Ammon's horn (tissue), 1 donor: ENCODE measurements around the gene MED22.
"Not testable (repeated sequence)": the region's sequence is repeated elsewhere in the genome, so short reads cannot be mapped to it uniquely, and the experiment has no call there.

Experiments used
- DNase-seq: peaks from one replicate; pipeline ENCODE4 v3.0.0-alpha.2; 2016; ENCODE audit warnings: low spot score

MED22 gene

DNA sequence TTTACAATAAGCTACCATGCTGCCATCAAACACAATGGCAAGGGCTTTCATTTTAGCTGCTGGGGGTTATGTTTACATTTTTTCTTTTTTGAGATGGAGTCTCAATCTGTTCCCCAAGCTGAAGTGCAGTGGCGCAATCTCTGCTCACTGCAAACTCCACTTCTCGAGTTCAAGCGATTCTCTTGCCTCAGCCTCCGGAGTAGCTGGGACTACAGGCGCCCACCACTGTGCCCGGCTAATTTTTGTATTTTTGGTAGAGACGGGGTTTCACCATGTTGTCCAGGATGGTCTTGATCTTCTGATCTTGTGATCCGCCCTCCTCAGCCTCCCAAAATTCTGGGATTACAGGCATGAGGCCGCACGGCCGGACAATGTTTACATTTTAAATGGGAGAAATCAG, 13.0 kb downstream of the MED22 start:
- DNase-seq: not testable (repeated sequence)

DNA sequence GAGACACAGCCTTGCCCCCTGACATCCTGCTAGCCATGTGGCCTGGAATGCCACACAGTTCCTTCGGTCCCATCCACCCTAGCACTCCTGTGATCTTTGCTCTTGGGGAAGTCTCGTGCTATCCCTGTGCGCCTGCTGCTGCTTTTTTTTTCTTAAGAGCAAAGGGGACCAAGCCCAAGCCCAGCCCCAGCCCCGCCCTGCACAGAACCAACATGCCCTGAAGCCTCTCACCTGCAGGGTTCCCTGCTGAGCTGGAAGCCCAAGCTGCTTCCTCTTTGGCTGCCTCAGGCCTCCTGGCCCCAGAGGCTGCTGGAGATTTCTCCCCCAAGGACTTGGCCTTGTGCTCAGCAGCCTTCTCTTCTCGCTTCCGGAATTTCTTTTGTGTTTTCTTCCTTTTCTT, 13.8 kb downstream of the MED22 start:
- no peak for DNase-seq

GRCh38 chr9:133333566-133333965, 14.4 kb downstream of the MED22 start:
- DNase-seq: no peak

DNA sequence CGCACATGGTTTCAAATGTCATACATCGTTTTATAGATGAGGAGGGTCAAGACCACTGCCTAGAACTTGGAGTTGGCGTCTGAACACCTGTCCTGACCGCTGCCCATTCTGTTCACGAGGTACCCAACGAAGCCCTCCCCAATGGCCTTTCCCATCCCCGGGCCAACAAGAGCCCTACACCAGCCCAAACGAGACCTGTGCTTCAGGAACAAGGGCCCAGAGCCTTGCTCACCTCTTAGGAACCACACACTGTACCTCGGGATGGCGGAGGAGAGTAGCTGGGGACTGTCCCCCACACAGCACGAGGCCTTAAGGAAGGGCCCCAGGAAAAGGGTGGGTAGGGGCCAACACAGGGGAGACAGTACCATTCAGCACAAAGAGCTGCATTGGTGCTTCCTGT, 14.9 kb downstream of the MED22 start:
- DNase-seq: no peak

DNA sequence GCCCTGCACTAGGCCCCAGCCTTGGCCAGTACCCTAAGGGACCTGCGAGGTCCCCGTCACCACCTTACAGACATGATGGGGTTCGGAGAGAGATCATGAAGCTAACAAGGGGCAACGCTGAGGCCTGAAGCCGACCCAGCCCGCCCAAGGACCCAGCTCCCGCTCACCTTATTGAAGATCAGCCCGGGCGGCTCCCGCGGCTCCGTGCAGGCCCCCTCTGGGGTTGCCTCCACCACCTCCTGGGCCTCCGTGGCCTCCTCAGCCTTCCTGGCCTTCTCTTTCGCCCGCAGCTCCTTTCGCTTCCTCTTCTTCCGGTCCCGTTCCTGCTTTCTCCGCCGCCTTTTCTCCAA, 15.6 kb downstream of the MED22 start:
- DNase-seq: no peak

DNA sequence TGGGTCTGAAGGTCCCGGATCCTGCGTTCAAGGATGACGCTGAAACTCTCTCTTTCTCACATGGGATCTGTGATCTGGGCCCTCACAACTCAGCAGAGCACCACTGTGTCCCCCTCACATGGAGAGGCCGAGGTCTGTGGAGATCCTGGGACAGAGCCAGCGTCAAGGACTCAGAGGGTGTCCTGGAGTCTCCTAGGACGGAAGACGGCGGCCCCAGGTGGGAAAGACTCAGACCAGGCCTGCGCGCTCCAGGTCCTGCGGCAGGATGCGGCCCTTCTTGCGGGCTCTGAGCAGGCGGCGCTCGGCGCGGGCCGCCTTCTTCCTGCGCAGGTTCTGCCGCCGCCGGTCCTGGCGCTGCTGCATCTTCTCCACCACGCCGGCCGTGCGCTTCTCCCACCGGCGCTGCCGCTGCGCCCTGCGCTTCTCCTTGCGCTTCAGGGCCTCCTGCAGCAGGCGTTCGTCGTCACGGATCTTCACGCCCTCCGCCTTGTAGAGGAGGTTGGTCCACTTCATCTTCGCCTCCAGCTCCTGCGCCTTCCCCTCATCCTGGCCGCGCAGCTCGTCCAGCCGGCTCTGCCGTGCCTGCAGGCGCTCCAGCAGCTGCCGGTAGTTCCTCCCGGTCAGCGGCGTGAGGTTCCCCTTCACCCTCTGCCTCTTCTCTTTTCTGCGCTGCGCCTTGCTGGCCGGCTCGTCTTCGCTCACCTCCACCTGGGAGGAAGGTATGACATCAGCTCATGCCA, 16.1 kb downstream of the MED22 start:
- no peak for DNase-seq

DNA sequence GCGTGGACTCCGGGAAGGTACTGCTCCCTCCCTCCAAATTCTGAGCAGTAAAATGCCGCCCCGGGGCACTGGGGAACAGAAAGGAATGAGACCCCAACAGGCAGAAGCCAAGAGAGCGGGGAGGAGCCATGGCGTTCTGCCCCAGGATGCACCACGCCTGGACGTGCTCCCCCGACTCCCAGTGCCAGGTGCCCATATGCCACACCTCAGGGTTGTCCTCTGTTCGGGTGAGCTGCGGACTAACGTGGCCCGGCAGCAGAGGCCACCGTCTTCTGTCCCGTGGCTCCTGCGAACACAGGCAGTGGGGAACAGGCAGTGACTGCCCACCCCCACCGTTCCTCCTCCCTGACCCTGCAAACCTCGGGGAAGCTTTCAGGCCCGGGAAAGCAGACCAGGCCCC, 16.7 kb downstream of the MED22 start:
- no peak for DNase-seq

- DNase-seq: not testable (repeated sequence)
Observed at GRCh38 chr9:133329306-133330156, 18.4 kb downstream of the MED22 start.

GRCh38 chr9:133327834-133328484, 20.0 kb downstream of the MED22 start:
- no peak for DNase-seq

DNA sequence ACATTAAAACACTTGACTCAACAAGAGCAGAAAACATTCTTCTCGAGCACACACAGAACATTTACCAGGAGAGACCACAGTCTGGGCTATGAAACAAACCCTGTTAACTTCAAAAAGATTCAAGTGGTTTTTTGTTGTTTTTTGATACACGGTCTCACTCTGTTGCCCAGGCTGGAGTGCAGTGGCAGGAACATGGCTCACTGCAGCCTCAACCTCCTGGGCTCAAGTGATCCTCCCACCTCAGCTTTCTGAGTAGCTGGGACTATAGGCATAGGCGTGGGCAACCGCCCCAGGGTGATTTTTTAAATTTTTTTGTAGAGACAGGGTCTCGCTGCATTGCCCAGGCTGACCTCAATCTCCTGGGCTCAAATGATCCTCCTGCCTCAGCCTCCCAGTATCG, 20.9 kb downstream of the MED22 start:
- not testable (repeated sequence) for DNase-seq

DNA sequence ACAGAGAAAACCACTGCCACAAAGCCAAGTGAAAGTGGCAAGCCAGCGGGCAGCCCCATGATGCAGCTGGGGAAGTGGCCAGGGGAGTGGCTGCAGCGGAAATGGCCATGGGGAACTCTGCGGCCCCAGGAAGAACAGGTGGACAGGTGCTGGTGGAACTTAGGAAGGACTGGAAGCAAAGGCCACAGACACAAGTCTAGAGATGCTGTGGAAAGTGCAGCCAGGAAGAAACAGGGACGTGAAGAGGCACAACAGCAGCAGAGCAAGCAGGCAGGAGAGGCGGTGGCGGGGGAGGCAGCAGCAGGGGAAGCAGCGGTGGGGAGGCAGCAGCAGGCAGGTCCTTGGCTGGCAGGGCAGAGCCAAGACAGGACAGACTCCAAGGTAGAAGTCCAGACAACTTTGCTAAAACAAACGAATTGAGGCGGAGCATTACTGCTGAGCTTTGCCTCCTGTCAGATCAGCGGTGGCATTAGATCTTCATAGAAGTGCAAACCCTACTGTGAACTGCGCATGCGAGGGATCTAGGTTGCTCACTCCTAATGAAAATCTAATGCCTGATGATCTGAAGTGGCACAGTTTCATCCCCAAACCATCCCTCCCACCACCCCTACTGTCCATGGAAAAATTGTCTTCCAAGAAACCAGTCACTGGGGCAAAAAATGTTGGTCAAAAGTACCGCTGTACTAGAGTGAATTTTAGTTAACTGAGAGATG, 23.8 kb downstream of the MED22 start:
- no peak for DNase-seq

- DNase-seq: no peak
Observed at GRCh38 chr9:133323211-133323610, 24.7 kb downstream of the MED22 start.

- no peak for DNase-seq
Observed at GRCh38 chr9:133322701-133323100, 25.2 kb downstream of the MED22 start.

DNA sequence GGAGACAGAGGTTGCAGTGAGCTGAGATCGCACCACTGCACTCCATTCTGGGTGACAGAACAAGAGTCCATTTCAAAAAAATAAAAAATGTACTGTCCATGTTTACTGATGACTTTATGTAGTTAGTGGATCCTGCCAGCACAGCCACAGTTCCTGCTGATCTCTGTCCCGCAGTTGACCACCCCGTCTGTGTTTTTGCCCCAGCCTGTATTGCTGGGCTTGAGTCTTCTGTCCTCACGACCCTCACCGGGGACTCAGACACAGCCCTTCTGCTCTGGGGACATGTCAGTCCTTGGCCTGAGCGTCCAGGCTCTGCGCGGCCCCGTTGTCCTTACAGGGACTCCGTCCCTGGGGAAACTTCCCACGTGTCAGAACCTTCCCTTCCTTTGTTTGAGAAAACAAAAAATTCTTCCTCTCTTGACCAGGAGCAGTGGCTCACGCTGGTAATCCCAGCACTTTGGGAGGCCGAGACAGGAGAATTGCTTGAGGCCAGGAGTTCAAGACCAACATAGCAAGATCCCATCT, 26.5 kb downstream of the MED22 start:
- DNase-seq: no peak

- no peak for DNase-seq
Observed at GRCh38 chr9:133320421-133320881, 27.5 kb downstream of the MED22 start.

DNA sequence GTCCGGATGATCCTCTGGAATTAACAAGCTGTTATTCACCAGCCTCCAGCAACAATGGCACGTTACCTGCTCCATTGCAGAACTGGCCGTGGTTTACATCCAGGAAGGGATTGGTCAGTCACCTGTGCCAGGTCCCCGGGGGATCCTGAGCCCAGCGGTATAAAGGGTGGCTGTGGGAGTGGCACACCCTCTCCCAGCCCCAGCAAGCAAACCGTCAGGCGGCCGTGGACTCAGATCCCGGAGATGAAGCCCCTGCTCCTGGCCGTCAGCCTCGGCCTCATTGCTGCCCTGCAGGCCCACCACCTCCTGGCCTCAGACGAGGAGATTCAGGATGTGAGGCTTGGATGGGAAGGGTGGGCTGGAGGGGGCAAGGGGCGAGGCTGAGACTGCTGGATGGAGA, 30.4 kb downstream of the MED22 start:
- not testable (repeated sequence) for DNase-seq

- no peak for DNase-seq
Observed at GRCh38 chr9:133315997-133316396, 31.9 kb downstream of the MED22 start.

DNA sequence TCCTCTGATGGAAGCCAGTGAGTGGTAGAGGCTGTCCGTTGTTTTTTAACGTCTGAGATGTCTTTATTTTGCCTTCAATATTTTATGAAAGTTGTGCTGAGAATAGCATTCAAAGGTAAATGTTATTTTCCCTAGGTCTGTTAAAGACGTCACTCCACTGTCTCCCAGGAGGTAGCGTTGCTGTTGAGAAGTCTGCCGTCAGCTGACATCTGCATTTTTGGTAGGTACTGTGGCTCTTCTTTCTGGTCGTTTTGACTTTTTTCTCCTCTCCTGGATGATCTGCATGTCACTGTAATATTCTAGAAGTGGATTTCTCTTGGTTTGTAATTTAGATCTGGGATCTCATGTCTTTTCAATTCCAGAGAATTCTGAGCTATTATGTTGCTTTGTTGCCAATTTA, 38.3 kb downstream of the MED22 start:
- DNase-seq: no peak

DNA sequence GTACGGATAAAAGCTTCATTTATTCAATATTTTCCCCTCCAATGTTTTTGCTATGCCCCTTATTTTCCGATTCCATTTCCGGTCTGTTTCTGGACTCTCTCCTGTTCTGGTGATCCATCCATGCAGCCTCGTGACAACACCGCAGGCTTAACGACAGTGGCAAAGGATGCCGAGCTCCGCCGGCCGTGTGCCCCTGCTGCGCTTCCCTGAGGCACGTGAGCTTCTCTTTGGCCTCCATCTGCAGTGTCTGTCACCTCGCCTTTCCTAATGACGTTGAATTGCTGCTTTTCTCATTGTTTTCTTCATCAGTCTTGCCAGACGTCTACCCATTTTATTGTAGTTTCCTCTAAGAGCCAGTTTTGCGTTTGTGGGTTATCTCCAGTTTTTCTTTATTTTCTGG, 40.6 kb downstream of the MED22 start:
- DNase-seq: no peak

- peak; percentile 41 for DNase-seq
Observed at GRCh38 chr9:133306242-133307204, 41.4 kb downstream of the MED22 start.

GRCh38 chr9:133305731-133306130, 42.2 kb downstream of the MED22 start:
- no peak for DNase-seq
